ENCODE data around the gene CELSR1. TPM values are rescaled to one million over a fixed set of nuclear protein-coding genes. Genes with fewer than 3 reads are reported as not detected.

CELSR1 gene
- total RNA-seq, 1 donor from 2014 or later: 8.9 TPM

- intact Hi-C loops (cut with micrococcal nuclease): no loop called here
- Histone ChIP-seq H3K9me3 (replicated peaks) (no peaks in the 10 kb centered on the region), H3K27me3 (ENCODE audit: low read depth) (no peaks in the 10 kb centered on the region), H3K4me3 (no peak overlapping the region), H3K27ac (replicated peaks) (no peak overlapping the region), H3K4me1 (peaks cover 44% of the 10 kb centered on the region), H3K36me3 (peaks cover 52% of the 10 kb centered on the region)
- TF ChIP-seq CTCF (IDR thresholded peaks at IDR 0.05; ENCODE audit: borderline replicate concordance): no peak
- DNase-seq: no peak
These were observed 180.6 kb downstream of the CELSR1 start for GRCh38 chr22:46356496-46357480.

GRCh38 chr22:46355996-46356471 is 181.4 kb downstream of the CELSR1 start:
- peak overlapping the region; percentile 14 for H3K27ac ChIP-seq (replicated peaks)
- no peak for TF ChIP-seq CTCF (IDR thresholded peaks at IDR 0.05; ENCODE audit: borderline replicate concordance)
- peaks cover 59% of the 10 kb centered on the region for H3K36me3 ChIP-seq
- no peak overlapping the region for H3K4me3 ChIP-seq
- intact Hi-C loops (cut with micrococcal nuclease): no loop called here
- H3K27me3 ChIP-seq (ENCODE audit: low read depth): no peaks in the 10 kb centered on the region
- no peaks in the 10 kb centered on the region for H3K9me3 ChIP-seq (replicated peaks)
- no peak for DNase-seq
- H3K4me1 ChIP-seq: peaks cover 45% of the 10 kb centered on the region

- H3K9me3 ChIP-seq (replicated peaks): no peaks in the 10 kb centered on the region
- intact Hi-C loops (cut with micrococcal nuclease): no loop called here
- DNase-seq: peak; percentile 65
- peaks cover 47% of the 10 kb centered on the region for H3K4me1 ChIP-seq
- H3K27ac ChIP-seq (replicated peaks): peak overlapping the region; percentile 91
- no peaks in the 10 kb centered on the region for H3K27me3 ChIP-seq (ENCODE audit: low read depth)
- TF ChIP-seq CTCF (IDR thresholded peaks at IDR 0.05; ENCODE audit: borderline replicate concordance): peak; percentile 82
- H3K4me3 ChIP-seq: no peak overlapping the region
- H3K36me3 ChIP-seq: peaks cover 65% of the 10 kb centered on the region
These were observed 181.9 kb downstream of the CELSR1 start for GRCh38 chr22:46355369-46355995.

GRCh38 chr22:46354993-46355305 is 182.5 kb downstream of the CELSR1 start:
- H3K4me3 ChIP-seq: no peak overlapping the region
- H3K27ac ChIP-seq (replicated peaks): peak overlapping the region; percentile 91
- H3K9me3 ChIP-seq (replicated peaks): no peaks in the 10 kb centered on the region
- H3K27me3 ChIP-seq (ENCODE audit: low read depth): no peaks in the 10 kb centered on the region
- no peak for TF ChIP-seq CTCF (IDR thresholded peaks at IDR 0.05; ENCODE audit: borderline replicate concordance)
- H3K36me3 ChIP-seq: peaks cover 70% of the 10 kb centered on the region
- DNase-seq: no peak
- intact Hi-C loops (cut with micrococcal nuclease): no loop called here
- H3K4me1 ChIP-seq: peaks cover 52% of the 10 kb centered on the region

- no peak for TF ChIP-seq CTCF (IDR thresholded peaks at IDR 0.05; ENCODE audit: borderline replicate concordance)
- H3K9me3 ChIP-seq (replicated peaks): no peaks in the 10 kb centered on the region
- H3K27ac ChIP-seq (replicated peaks): peak overlapping the region; percentile 91
- H3K36me3 ChIP-seq: peaks cover 76% of the 10 kb centered on the region
- DNase-seq: no peak
- intact Hi-C loops (cut with micrococcal nuclease): no loop called here
- no peak overlapping the region for H3K4me3 ChIP-seq
- H3K27me3 ChIP-seq (ENCODE audit: low read depth): no peaks in the 10 kb centered on the region
- H3K4me1 ChIP-seq: peaks cover 58% of the 10 kb centered on the region
These were observed 183.0 kb downstream of the CELSR1 start for GRCh38 chr22:46354176-46354992.
